H1 (cell line): ENCODE data around the gene ARHGAP21. TPM values are rescaled to one million over a fixed set of nuclear protein-coding genes. Genes with fewer than 3 reads are reported as not detected.

Source experiments
- BRCA1 ChIP-seq: IDR thresholded peaks from 2 replicates; pipeline ENCODE4 v1.6.1; 2012; ENCODE audit warnings: low read depth, low read length, improper control_type of control experiment
- E2F6 ChIP-seq: IDR thresholded peaks from 2 replicates; pipeline ENCODE4 v1.6.1; 2012; ENCODE audit warnings: inconsistent platforms
- HDAC2 ChIP-seq, 2 experiments: fragments of 300-600 bp in 1 of 2; sonication (generic) in 1 of 2; IDR thresholded peaks; 2 replicates each; pipeline ENCODE4 v1.6.1; 2011 to 2012; ENCODE audit warnings: low read depth in 2 of 2, low read length in 2 of 2, mild to moderate bottlenecking in 2 of 2, moderate library complexity in 2 of 2, borderline replicate concordance in 1 of 2, inconsistent platforms in 1 of 2
- JUND ChIP-seq: IDR thresholded peaks from 2 replicates; pipeline ENCODE4 v1.6.1; 2011; ENCODE audit warnings: mild to moderate bottlenecking, improper control_type of control experiment, low read length
- KDM4A ChIP-seq: IDR thresholded peaks from one replicate; pipeline ENCODE4 v1.7.1; 2012; ENCODE audit warnings: low read depth, mild to moderate bottlenecking, moderate library complexity, low read length, inconsistent platforms; ENCODE audit not compliant: severe bottlenecking
- SIX5 ChIP-seq: IDR thresholded peaks from 2 replicates; pipeline ENCODE4 v1.6.1; 2011; ENCODE audit warnings: mild to moderate bottlenecking, low read depth, low read length
- TAF1 ChIP-seq: IDR thresholded peaks from 2 replicates; pipeline ENCODE4 v1.6.1; 2011; ENCODE audit warnings: mild to moderate bottlenecking, low read depth, low read length
- polyA plus RNA-seq, 7 experiments: library from polyadenylated mRNA; depleted of rRNA in 3 of 7; stranded (reverse) in 5 of 7; unstranded in 2 of 7; fragments of >200 nt in 5 of 7; fragments of 200-250 nt in 2 of 7; gene quantifications; 1 replicate in 5 of 7; 2 replicates in 1 of 7; 4 replicates in 1 of 7; pipeline versions ENCODE4 v1.2.1 to v1.2.3, GENCODE V29; 2011 to 2013; ENCODE audit warnings: missing spikeins in 2 of 7, mixed read lengths in 2 of 7
- total RNA-seq: library from RNA; stranded (reverse); fragmentation: NEBNext Ultra II Directional; extraction: Animal tissue kit (Norgen Biotek cat#: 25700); gene quantifications from 2 replicates; pipeline ENCODE4 v1.2.1, GENCODE V29; 2021

The ARHGAP21 gene
- total and polyA plus RNA-seq, 2 of the 8 experiments (the other 6 are each of a cell fraction or from before 2014, with no cell fraction given) = 14.4 to 35.3 TPM

GRCh38 chr10:24570658-24571426 is 152.8 kb downstream of the ARHGAP21 start (continued):
- TF ChIP-seq TAF1 (no peak), JUND (no peak), HDAC2 (IDR thresholded peaks at IDR 0.05; ENCODE audit: borderline replicate concordance in 1 of 2, low read depth in 2 of 2, low read length in 2 of 2) (no peak), SIX5 (no peak), KDM4A (no peak), E2F6 (no peak), BRCA1 (no peak)
